Caco-2 (cell line): ENCODE data around the gene TAS1R3. TPM values are rescaled to one million over a fixed set of nuclear protein-coding genes. Genes with fewer than 3 reads are reported as not detected.

ENCODE experiments used
- BruUV-seq: library from RNA; stranded (reverse); fragments of 400-500 nt; replicated peaks from 2 replicates; lab custom pipeline; 2021; lab: Mats Ljungman, UMichigan
- CTCF ChIA-PET: fragments of 300-600 bp; sonication (Branson Sonifier 250); formaldehyde crosslinking; loops from one replicate; lab custom pipeline; 2022; ENCODE audit warnings: antibody characterized with exemption; lab: Charles Lee
- POLR2A ChIA-PET: fragments of 300-600 bp; sonication (Branson Sonifier 250); formaldehyde crosslinking; loops from one replicate; lab custom pipeline; 2022; ENCODE audit warnings: antibody characterized with exemption; lab: Charles Lee
- DNase-seq, 2 experiments: peaks; one replicate each; pipeline versions ENCODE4 v3.0.0 to v3.0.0-alpha.2; 2020 to 2022
- H3K27me3 ChIP-seq: replicated peaks from 2 replicates; pipeline ENCODE4 v1.6.0; 2011; ENCODE audit warnings: low read length; ENCODE audit not compliant: control insufficient read depth, insufficient read depth
- H3K36me3 ChIP-seq: 2 replicates; pipeline ENCODE4 v1.5.1; 2011; ENCODE audit warnings: low read length; ENCODE audit not compliant: control insufficient read depth, insufficient read depth
- H3K4me1 ChIP-seq: fragments of 250-450 bp; sonication (Bioruptor Pico); 2 replicates; pipeline ENCODE4 v1.5.1; 2020; ENCODE audit warnings: mild to moderate bottlenecking
- H3K4me3 ChIP-seq: 2 replicates; pipeline ENCODE4 v1.5.1; 2011; ENCODE audit warnings: low read depth, mild to moderate bottlenecking, control low read depth, low read length
- H3K9me3 ChIP-seq: fragments of 250-450 bp; sonication (Bioruptor Pico); 2 replicates; pipeline ENCODE4 v1.5.1; 2020; ENCODE audit warnings: mild to moderate bottlenecking, moderate library complexity
- H3K27ac Mint-ChIP-seq: one replicate; pipeline ENCODE4 v1.8.0; 2022; ENCODE audit warnings: mixed read lengths; ENCODE audit not compliant: unreplicated experiment
- H3K27me3 Mint-ChIP-seq: one replicate; pipeline ENCODE4 v1.8.0; 2022; ENCODE audit warnings: mixed read lengths; ENCODE audit not compliant: insufficient read depth, unreplicated experiment
- H3K36me3 Mint-ChIP-seq: one replicate; pipeline ENCODE4 v1.8.0; 2022; ENCODE audit warnings: mild to moderate bottlenecking, mixed read lengths; ENCODE audit not compliant: insufficient read depth, unreplicated experiment
- H3K4me1 Mint-ChIP-seq: one replicate; pipeline ENCODE4 v1.8.0; 2022; ENCODE audit warnings: low read depth, mixed read lengths; ENCODE audit not compliant: unreplicated experiment
- H3K4me3 Mint-ChIP-seq: one replicate; pipeline ENCODE4 v1.8.0; 2022; ENCODE audit warnings: mild to moderate bottlenecking, moderate library complexity, mixed read lengths; ENCODE audit not compliant: unreplicated experiment
- H3K9me3 Mint-ChIP-seq: one replicate; pipeline ENCODE4 v1.8.0; 2022; ENCODE audit warnings: mixed read lengths; ENCODE audit not compliant: unreplicated experiment
- intact Hi-C: fragments of 100-400 bp; cut with micrococcal nuclease; formaldehyde crosslinking; loops from one replicate; pipeline ENCODE4 v1.10.0; 2022; ENCODE audit not compliant: unreplicated experiment
- total RNA-seq: library from RNA; stranded (reverse); gene quantifications from 2 replicates; pipeline ENCODE4 v1.2.3, GENCODE V29; 2022
- TF ChIP-seq, protein P1 (sequence below), 2 experiments: fragments of 200-600 bp in 1 of 2; IDR thresholded peaks; 1 replicate in 1 of 2; 2 replicates in 1 of 2; pipeline versions ENCODE4 v1.5.1 to v1.8.0; 2011 to 2022; ENCODE audit warnings: antibody characterized with exemption in 1 of 2, control low read depth in 1 of 2, inconsistent platforms in 1 of 2, low read depth in 1 of 2, low read length in 1 of 2, mild to moderate bottlenecking in 1 of 2, moderate library complexity in 1 of 2; ENCODE audit not compliant: insufficient read depth in 1 of 2, severe bottlenecking in 1 of 2, unreplicated experiment in 1 of 2

Gene TAS1R3
- total RNA-seq, 1 experiment from 2014 or later: 0.29 TPM

GRCh38 chr1:1351511-1352427, 20.7 kb downstream of the TAS1R3 start:
- TF ChIP-seq, protein P1, sequence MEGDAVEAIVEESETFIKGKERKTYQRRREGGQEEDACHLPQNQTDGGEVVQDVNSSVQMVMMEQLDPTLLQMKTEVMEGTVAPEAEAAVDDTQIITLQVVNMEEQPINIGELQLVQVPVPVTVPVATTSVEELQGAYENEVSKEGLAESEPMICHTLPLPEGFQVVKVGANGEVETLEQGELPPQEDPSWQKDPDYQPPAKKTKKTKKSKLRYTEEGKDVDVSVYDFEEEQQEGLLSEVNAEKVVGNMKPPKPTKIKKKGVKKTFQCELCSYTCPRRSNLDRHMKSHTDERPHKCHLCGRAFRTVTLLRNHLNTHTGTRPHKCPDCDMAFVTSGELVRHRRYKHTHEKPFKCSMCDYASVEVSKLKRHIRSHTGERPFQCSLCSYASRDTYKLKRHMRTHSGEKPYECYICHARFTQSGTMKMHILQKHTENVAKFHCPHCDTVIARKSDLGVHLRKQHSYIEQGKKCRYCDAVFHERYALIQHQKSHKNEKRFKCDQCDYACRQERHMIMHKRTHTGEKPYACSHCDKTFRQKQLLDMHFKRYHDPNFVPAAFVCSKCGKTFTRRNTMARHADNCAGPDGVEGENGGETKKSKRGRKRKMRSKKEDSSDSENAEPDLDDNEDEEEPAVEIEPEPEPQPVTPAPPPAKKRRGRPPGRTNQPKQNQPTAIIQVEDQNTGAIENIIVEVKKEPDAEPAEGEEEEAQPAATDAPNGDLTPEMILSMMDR (IDR thresholded peaks at IDR 0.05; ENCODE audit: insufficient read depth in 1 of 2, low read depth in 1 of 2, low read length in 1 of 2, severe bottlenecking in 1 of 2, unreplicated experiment in 1 of 2): no peak
- Histone ChIP-seq H3K9me3 (no peaks in the 10 kb centered on the region), H3K27me3 (no peaks in the 10 kb centered on the region), H3K4me1 (peaks cover 18% of the 10 kb centered on the region), H3K36me3 (no peaks in the 10 kb centered on the region), H3K4me3 (no peak overlapping the region)
- Mint-ChIP-seq H3K4me3 (peak overlapping the region; percentile 51), H3K9me3 (no peaks in the 10 kb centered on the region), H3K27me3 (no peaks in the 10 kb centered on the region), H3K36me3 (peaks cover 18% of the 10 kb centered on the region), H3K27ac (no peak overlapping the region), H3K4me1 (no peaks in the 10 kb centered on the region)
- intact Hi-C loops: no loop called here
- BruUV-seq: no TSS peak
- CTCF ChIA-PET: no interaction called here
- DNase-seq: no peak
- POLR2A ChIA-PET: no interaction called here

- no peaks in the 10 kb centered on the region for H3K36me3 ChIP-seq
- DNase-seq: no peak
- H3K27me3 ChIP-seq: no peaks in the 10 kb centered on the region
- Mint-ChIP-seq H3K27me3 (no peaks in the 10 kb centered on the region), H3K4me1 (no peaks in the 10 kb centered on the region), H3K27ac (no peak overlapping the region), H3K9me3 (no peaks in the 10 kb centered on the region), H3K36me3 (peaks cover 20% of the 10 kb centered on the region), H3K4me3 (peak overlapping the region; percentile 51)
- no TSS peak for BruUV-seq
- no peak overlapping the region for H3K4me3 ChIP-seq
- H3K9me3 ChIP-seq: no peaks in the 10 kb centered on the region
- ChIA-PET POLR2A (interaction anchor here (0.6 kb wide), 1 partner anchor 79 kb away, joined by 4 read pairs; the partner anchor contains the start of gene UBE2J2), CTCF (no interaction called here)
- TF ChIP-seq, protein P1 (IDR thresholded peaks at IDR 0.05; ENCODE audit: insufficient read depth in 1 of 2, low read depth in 1 of 2, low read length in 1 of 2, severe bottlenecking in 1 of 2, unreplicated experiment in 1 of 2): no peak
- intact Hi-C loops: no loop called here
- H3K4me1 ChIP-seq: peaks cover 13% of the 10 kb centered on the region
Measured at GRCh38 chr1:1352786-1353388, 21.8 kb downstream of the TAS1R3 start.

DNA sequence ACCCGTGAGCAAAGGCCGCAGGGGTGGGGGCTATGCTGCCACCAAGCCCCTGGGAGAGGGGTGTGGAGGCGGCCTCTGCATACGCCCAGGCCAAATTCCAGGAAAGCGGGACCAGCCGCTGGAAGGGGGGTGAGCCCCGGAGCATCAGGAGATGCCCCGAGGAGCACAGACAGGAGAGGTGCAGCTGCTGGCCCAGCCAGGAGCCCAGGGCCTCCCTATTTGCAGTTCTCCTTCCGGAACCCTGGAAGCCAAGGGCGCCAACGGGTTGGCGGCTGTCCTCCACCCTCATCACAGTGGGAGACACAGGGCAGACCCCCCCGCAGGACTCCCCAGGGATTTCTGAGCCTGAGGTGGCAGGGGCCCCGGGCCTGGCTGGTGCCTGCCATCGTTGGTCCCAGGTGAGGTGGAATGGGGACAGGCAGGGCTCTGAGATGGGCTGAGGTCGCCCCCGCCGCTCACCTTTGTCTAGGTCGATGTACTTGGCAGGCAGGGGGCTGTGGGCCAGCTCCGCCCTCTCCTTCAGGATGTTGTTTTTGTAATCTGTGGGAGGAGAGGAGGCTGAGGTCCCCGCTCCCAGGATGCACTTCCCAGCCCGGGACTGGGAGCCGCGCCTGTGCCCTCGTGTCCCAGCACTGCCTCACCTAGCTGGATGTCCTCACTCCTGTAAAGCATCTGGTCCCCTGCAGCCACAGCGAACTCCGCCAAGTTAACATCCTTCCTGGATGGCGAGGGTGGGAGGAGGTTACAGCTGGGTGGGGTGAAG, 22.5 kb downstream of the TAS1R3 start:
- peaks cover 27% of the 10 kb centered on the region for H3K36me3 Mint-ChIP-seq
- CTCF ChIA-PET: no interaction called here
- H3K9me3 Mint-ChIP-seq: no peaks in the 10 kb centered on the region
- no peaks in the 10 kb centered on the region for H3K4me1 Mint-ChIP-seq
- POLR2A ChIA-PET: interaction anchor here (0.6 kb wide), 1 partner anchor 80 kb away, joined by 4 read pairs; the partner anchor contains the start of gene UBE2J2
- H3K4me3 Mint-ChIP-seq: peak overlapping the region; percentile 66
- Histone ChIP-seq H3K9me3 (no peaks in the 10 kb centered on the region), H3K4me3 (peak overlapping the region; percentile 47), H3K27me3 (no peaks in the 10 kb centered on the region), H3K36me3 (no peaks in the 10 kb centered on the region), H3K4me1 (peaks cover 14% of the 10 kb centered on the region)
- no peaks in the 10 kb centered on the region for H3K27me3 Mint-ChIP-seq
- TF ChIP-seq, protein P1 (IDR thresholded peaks at IDR 0.05; ENCODE audit: insufficient read depth in 1 of 2, low read depth in 1 of 2, low read length in 1 of 2, severe bottlenecking in 1 of 2, unreplicated experiment in 1 of 2): no peak
- BruUV-seq: no TSS peak
- H3K27ac Mint-ChIP-seq: no peak overlapping the region
- intact Hi-C loops: no loop called here
- no peak for DNase-seq
